ENCODE data around the gene PLEKHH2. TPM values are rescaled to one million over a fixed set of nuclear protein-coding genes. Genes with fewer than 3 reads are reported as not detected.
"Not testable (repeated sequence)": the region's sequence is repeated elsewhere in the genome, so short reads cannot be mapped to it uniquely, and the experiment has no call there.

The PLEKHH2 gene
- total RNA-seq, 4 donors from 2014 or later: 9.8 to 32.3 (median 27.0) TPM

DNA sequence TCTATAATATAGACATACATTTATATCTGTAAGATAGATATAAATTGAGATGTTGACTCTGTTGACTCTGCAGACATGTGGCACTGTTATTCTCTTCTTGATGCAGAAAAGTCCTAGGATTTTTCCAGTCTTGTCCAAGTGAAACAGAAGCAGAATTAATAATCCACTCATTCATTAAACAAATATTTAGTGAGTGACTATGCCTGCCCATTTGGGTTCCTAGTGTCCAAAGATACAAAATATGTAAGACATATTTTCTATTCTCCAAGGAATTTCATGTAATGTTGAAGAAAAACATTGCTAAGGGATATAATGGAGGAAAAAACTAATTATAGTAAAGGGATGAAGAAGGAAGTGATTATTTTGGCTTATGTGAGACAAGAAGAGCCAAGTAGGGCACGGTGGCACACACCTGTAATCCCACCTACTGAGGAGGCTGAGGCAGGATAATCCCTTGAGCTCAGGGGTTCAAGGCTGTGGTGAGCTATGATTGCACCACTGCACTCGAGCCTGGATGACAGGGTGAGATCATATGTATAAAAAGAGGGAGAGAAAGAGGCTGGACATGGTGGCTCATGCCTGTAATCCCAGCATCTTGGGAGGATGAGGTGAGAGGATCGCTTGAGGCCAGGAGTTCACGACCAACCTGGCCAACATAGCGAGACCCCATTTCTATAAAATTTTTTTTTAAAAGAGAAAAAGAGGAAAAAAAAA lies 19.9 kb upstream of the PLEKHH2 start:
- no peak for DNase-seq (ENCODE audit: low spot score)
- no peak for TF ChIP-seq CTCF (IDR thresholded peaks at IDR 0.05)
- no peak for ATAC-seq (ENCODE audit: low FRiP score)

- no peak for TF ChIP-seq CTCF (IDR thresholded peaks at IDR 0.05)
- no peak for ATAC-seq (ENCODE audit: low FRiP score)
- DNase-seq (ENCODE audit: low spot score): no peak
Measured at GRCh38 chr2:43619511-43619910, 17.5 kb upstream of the PLEKHH2 start.

GRCh38 chr2:43622931-43623451 lies 14.1 kb upstream of the PLEKHH2 start:
- TF ChIP-seq CTCF (IDR thresholded peaks at IDR 0.05): no peak
- ATAC-seq (ENCODE audit: low FRiP score) (no peak), DNase-seq (ENCODE audit: low spot score) (no peak)

DNA sequence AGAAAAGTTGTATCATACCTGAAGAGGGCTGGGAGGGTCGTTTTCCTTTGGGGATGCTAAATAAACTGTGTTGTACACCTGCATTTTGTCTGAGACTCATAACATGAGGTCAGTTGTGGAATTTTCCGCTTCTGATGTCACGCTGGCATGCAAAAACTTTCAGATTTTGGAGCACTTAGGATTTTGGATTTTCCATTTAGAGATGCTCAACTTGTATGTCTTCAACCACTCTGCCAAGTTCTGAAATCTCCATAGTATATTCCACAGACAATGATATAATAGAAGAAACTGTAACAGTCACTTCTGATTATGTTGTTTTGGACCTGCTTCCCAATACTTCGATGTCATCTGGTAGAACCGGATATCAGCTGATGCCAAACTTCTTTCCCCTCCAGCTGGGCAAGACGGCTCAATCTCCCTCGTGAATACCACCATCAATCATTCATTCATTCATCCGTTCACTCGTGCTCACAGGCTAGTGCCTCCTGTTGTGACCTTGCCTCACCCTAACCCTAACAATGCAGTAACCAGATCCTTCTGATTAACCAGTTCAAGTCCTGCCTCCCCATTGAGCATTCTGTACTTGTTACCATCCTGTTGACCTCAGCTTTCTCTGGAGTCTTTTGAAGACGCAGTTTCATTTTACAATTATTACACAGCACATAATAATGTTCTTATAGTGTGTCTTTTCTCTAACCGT lies 5.3 kb upstream of the PLEKHH2 start:
- TF ChIP-seq CTCF (IDR thresholded peaks at IDR 0.05): no peak
- no peak for ATAC-seq (ENCODE audit: low FRiP score)
- no peak for DNase-seq (ENCODE audit: low spot score)

DNA sequence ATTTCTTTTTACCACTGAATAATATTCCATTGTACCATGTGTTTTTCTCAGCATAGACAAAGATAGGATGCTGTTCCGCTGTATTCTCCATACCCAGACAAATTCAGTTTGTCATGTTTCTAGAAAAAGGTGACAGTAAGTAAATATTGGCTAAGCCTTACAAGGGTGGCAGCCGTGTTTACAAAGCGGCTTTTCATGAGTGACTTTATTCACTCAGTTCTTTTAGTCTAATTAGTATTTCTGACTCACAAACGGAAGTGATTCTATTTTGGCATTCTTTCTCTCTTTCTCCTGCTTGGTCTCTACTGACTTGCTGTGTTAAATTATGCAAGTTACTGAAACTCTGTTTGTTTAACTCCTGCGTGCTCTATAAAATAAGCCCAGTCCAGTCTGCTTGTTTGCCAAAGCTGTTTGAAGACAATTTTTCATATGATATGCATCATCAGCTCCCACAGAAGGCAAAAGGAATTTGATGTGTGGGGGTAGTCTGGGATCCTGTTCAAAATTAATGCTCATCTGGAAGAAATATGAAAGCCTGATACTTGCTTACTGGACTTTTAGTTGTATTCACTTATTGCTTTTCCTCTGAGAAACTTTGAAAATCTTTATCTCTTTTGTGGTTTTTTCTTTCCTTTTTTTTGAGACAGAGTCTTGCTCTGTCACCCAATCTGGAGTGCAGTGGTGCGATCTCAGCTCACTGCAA lies 2.3 kb upstream of the PLEKHH2 start:
- ATAC-seq (ENCODE audit: low FRiP score) (peak; percentile 54), DNase-seq (ENCODE audit: low spot score) (no peak)
- TF ChIP-seq CTCF (IDR thresholded peaks at IDR 0.05): no peak

GRCh38 chr2:43636153-43636552 lies 907 bp upstream of the PLEKHH2 start:
- DNase-seq (ENCODE audit: low spot score); ATAC-seq (ENCODE audit: low FRiP score): not testable (repeated sequence)

DNA sequence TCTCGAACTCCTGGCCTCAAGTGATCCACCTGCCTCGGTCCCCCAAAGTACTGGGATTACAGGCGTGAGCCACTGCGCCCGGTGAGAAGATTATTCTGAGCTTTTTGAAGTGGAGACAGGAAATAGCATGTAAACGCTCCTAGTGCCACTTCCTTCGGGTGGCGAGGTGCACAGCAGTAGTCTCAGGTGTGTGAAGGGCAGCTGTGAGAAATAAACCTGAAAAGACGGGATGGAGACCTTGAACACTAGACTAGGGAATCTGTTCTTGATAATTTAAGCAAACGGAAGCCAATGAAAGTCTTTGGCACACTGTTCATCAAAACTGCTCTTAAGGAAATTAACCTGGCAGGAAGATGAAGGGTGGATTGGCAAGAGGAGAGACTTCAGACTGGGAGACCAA lies 439 bp upstream of the PLEKHH2 start:
- TF ChIP-seq CTCF (IDR thresholded peaks at IDR 0.05): no peak
- DNase-seq (ENCODE audit: low spot score) (no peak), ATAC-seq (ENCODE audit: low FRiP score) (no peak)

All from omental fat pad (tissue), 4 donors.